VCaP (cell line): ENCODE measurements around the gene TNFAIP8.

Source experiments
- H3K27ac ChIP-seq: fragments of 450-650 bp; 2 replicates; pipeline ENCODE4 v1.5.1; 2017
- TF ChIP-seq, protein P1 (sequence below): fragments of 450-650 bp; conservative IDR thresholded peaks from 2 replicates; pipeline ENCODE4 v1.5.1; 2017; ENCODE audit warnings: mild to moderate bottlenecking, moderate library complexity

The TNFAIP8 gene

DNA sequence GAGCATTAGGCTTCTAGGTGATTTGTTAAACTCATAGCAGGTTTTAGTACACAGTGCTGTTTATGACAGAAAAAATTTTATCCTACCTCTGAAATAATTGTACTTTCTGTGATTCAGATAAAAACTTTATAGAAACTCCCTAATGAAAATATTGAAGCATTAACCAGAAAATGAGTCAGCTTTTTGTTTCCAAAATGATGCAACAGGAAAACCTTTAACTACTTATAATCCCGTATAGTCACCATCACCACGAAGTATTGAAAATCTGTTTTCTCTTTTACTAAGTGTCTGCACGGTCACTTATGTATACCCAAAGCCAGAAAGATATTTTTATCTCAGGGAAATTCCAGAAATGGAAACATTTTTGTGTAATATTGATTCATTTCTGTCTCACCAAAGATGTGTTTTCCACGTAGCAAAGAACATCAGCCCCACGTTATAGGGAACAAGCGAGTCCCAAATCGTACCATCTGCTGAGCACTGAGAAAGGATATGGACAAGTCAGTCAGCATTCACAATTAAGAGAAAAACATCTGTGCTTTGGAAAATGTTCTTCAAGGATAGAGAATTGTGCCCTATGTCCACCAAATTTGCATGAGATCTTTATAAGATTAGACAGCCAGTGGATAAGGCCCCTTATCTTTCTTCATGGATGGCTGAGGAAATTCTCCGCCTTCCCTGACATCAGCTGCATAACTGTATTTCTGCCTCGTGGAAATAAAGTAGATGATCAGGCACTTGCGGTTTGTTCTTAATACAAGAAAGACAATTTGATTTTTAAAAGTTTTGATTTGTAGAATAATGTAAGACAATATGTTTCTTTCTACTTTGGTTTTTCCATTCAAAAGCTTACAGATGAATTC, 41.9 kb downstream of the TNFAIP8 start:
- no peak overlapping the region for H3K27ac ChIP-seq
- TF ChIP-seq, protein P1, sequence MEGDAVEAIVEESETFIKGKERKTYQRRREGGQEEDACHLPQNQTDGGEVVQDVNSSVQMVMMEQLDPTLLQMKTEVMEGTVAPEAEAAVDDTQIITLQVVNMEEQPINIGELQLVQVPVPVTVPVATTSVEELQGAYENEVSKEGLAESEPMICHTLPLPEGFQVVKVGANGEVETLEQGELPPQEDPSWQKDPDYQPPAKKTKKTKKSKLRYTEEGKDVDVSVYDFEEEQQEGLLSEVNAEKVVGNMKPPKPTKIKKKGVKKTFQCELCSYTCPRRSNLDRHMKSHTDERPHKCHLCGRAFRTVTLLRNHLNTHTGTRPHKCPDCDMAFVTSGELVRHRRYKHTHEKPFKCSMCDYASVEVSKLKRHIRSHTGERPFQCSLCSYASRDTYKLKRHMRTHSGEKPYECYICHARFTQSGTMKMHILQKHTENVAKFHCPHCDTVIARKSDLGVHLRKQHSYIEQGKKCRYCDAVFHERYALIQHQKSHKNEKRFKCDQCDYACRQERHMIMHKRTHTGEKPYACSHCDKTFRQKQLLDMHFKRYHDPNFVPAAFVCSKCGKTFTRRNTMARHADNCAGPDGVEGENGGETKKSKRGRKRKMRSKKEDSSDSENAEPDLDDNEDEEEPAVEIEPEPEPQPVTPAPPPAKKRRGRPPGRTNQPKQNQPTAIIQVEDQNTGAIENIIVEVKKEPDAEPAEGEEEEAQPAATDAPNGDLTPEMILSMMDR: no peak

- TF ChIP-seq, protein P1: no peak
- no peak overlapping the region for H3K27ac ChIP-seq
Measured at GRCh38 chr5:119398727-119399466, 43.1 kb downstream of the TNFAIP8 start.

DNA sequence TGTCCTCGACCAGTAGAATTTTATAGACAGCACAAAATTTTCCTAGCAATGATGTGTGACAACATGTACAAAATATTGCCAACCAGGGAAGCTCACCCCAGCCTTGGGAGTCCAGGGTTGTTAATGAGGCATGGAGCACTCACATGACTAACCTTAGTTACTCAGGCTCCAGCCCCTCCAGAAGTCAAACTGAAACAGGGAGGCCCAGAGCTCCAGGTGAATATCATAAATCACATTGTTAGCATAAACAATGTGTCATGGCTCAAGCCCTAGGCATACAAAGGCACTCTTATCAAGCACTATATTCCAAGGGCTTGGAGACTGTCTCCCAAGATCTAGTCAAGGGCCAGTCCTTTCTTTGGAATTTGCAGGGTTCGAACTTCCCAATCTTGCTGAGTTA, 44.4 kb downstream of the TNFAIP8 start:
- H3K27ac ChIP-seq: no peak overlapping the region
- TF ChIP-seq, protein P1: no peak

- no peak overlapping the region for H3K27ac ChIP-seq
- TF ChIP-seq, protein P1: no peak
Measured at GRCh38 chr5:119402081-119402480, 46.3 kb downstream of the TNFAIP8 start.

- TF ChIP-seq, protein P1: no peak
- H3K27ac ChIP-seq: no peak overlapping the region
Measured at GRCh38 chr5:119402555-119402954, 46.7 kb downstream of the TNFAIP8 start.

- H3K27ac ChIP-seq: no peak overlapping the region
- TF ChIP-seq, protein P1: no peak
Measured at GRCh38 chr5:119404033-119404432, 48.2 kb downstream of the TNFAIP8 start.

DNA sequence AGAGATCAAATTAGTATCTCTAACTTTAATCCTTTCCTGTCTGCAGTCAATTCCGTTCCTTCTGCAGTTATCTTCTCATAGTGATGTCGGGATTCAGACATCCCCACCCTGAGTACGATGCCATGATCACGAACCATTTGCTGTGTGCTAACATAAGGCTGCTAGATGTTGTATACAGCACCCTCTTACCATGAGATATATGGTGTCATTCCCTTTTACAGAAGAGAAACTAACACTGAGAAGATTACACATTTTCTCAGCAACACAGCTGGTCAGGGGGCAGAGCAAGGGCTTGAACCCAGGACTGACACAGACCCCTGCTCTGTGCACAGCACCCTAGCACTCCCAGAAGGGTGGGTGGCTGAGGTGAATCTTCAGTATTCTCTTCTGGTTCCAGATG, 49.6 kb downstream of the TNFAIP8 start:
- no peak overlapping the region for H3K27ac ChIP-seq
- TF ChIP-seq, protein P1: no peak
